T-helper 17 cell (primary cell): ENCODE data around the gene WWOX. TPM values are rescaled to one million over a fixed set of nuclear protein-coding genes. Genes with fewer than 3 reads are reported as not detected.

Source experiments
- ATAC-seq: fragments of 150-1000 bp; cut with Tn5 transposase; 2 replicates; pipeline ENCODE4 v1.10.0; 2021; ENCODE audit warnings: mild to moderate bottlenecking, moderate library complexity
- DNase-seq, 3 donors: peaks; one replicate each; pipeline versions ENCODE4 v3.0.0 to v3.0.0-alpha.2; 2020 to 2021
- H3K9me3 ChIP-seq: one replicate; pipeline ENCODE4 v1.7.0; 2013; ENCODE audit warnings: low read length, mild to moderate bottlenecking; ENCODE audit not compliant: control insufficient read depth, poor library complexity, severe bottlenecking
- H3K27ac Mint-ChIP-seq: one replicate; pipeline ENCODE4 v1.8.0; 2022; ENCODE audit warnings: mild to moderate bottlenecking, moderate library complexity, mixed read lengths
- H3K27me3 Mint-ChIP-seq: one replicate; pipeline ENCODE4 v1.8.0; 2022; ENCODE audit warnings: mixed read lengths
- H3K36me3 Mint-ChIP-seq: one replicate; pipeline ENCODE4 v1.8.0; 2022; ENCODE audit warnings: low read depth, mixed read lengths
- H3K4me1 Mint-ChIP-seq: one replicate; pipeline ENCODE4 v1.8.0; 2022; ENCODE audit warnings: mild to moderate bottlenecking, mixed read lengths
- H3K4me3 Mint-ChIP-seq: one replicate; pipeline ENCODE4 v1.8.0; 2022; ENCODE audit warnings: mild to moderate bottlenecking, moderate library complexity, mixed read lengths
- total RNA-seq, 4 donors: library from RNA in 2 of 4; stranded (reverse) in 2 of 4; gene quantifications; one replicate each; pipeline ENCODE4 v1.2.3 and lab custom pipeline; 2022 to 2026

Gene WWOX
- total RNA-seq, 2 donors from 2014 or later = 26.8 to 29.7 TPM

DNA sequence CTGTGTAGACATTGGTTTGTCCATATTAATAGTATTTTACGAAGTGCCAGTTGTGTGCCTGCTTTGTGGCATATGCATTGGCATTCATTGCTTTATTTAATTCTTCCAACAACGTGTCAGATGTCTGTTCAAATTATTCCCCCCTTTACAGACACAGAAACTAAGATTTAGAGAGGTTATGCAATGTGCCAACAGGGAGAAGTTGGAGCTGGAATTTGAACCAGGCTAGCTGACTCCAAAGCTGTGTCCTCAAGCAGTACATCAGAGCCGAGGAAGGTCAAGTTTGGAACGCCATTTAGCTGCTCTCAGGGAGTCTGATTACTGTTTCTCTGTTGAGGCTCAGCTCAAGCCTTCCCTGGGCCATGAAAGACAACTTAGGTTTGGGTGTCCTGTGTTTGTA, 232.3 kb downstream of the WWOX start:
- Mint-ChIP-seq H3K4me3 (no peak overlapping the region), H3K27ac (no peak overlapping the region), H3K4me1 (no peaks in the 10 kb centered on the region), H3K27me3 (no peaks in the 10 kb centered on the region), H3K36me3 (peaks cover 2% of the 10 kb centered on the region)
- no peaks in the 10 kb centered on the region for H3K9me3 ChIP-seq
- no peak for DNase-seq
- ATAC-seq = no peak

DNA sequence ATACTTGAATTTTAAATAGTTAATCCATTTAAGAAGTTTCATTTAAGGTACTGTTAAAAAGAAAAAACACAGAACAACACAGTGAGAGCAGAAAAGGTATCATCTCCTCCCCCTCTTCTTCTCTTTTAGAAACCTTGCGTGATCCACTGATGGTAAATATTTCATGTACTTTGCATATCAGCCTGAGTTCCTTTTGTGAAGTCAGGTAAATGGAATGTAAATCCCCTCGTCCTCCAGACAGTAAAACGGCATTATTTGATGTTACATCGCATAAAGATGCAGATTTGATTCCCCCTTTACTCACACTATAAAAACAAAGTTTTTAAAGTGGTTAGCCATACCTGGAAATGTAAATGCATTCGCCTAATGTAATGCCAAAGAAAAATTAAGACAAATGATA, 234.4 kb downstream of the WWOX start:
- H3K4me1 Mint-ChIP-seq = no peaks in the 10 kb centered on the region
- H3K4me3 Mint-ChIP-seq = no peak overlapping the region
- peaks cover under 1% of the 10 kb centered on the region for H3K36me3 Mint-ChIP-seq
- ATAC-seq = no peak
- no peaks in the 10 kb centered on the region for H3K9me3 ChIP-seq
- no peak overlapping the region for H3K27ac Mint-ChIP-seq
- no peak for DNase-seq
- no peaks in the 10 kb centered on the region for H3K27me3 Mint-ChIP-seq

DNA sequence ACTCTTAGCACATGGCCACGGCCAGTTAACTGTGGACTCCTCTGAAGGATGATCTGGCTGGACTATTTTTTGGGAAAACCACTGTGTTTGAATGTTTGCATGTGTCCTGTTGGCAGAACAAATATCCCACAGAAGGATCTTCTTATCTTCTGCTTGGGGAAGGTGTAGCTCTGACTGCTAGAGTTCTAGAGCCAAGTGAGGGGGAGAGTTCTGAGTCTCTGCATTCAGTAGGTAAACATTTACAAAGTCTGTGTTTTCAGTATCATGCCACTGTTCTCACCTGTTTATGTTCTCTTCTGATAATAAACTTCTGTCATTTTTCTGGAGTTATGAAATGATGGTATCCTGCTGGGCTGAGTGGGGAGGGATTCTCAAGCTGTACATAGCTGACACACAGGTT, 241.1 kb downstream of the WWOX start:
- H3K9me3 ChIP-seq = no peaks in the 10 kb centered on the region
- Mint-ChIP-seq H3K36me3 (no peaks in the 10 kb centered on the region), H3K4me1 (no peaks in the 10 kb centered on the region), H3K4me3 (no peak overlapping the region), H3K27me3 (no peaks in the 10 kb centered on the region), H3K27ac (no peak overlapping the region)
- DNase-seq (no peak), ATAC-seq (no peak)

DNA sequence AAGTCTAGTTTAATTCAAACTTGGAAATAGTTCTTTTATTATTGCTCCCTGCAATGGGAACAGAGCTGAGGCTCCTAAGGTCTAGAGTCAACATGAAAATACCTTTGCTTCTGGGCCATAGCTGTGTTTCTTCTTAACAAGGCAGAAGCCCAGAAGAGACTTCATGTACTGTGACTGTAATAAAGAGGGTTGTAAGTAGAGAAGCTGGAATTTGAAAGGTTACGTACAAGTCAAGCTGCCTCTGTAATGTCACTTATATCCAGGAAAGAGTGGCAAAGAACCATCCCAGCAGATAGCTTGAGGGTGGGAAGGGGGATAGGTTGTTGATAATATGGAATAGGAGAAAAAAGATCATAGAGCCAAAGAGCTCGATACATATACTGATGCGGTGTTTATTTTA, 248.6 kb downstream of the WWOX start:
- H3K4me1 Mint-ChIP-seq = no peaks in the 10 kb centered on the region
- no peaks in the 10 kb centered on the region for H3K36me3 Mint-ChIP-seq
- no peak overlapping the region for H3K27ac Mint-ChIP-seq
- H3K9me3 ChIP-seq = no peaks in the 10 kb centered on the region
- no peak overlapping the region for H3K4me3 Mint-ChIP-seq
- no peaks in the 10 kb centered on the region for H3K27me3 Mint-ChIP-seq
- DNase-seq = no peak
- ATAC-seq = no peak

DNA sequence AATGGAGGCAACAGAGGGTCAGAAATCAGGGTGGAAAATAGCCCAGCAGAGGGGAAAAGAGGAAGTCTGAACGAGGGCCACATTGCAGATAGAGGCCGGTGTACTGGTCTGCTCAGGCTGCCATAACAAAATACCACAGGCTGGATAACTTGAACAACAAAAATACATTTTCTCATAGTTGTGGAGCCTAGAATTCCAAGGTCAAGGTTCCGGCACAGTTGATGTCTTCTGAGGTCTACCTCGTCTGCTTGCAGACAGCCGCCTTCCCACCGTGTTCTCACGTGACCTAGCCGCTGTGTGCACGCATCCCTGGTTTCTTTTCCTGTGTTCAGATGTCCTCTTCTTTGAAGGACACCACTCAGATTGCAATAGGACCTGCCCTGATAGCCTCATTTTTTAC, 249.4 kb downstream of the WWOX start:
- DNase-seq (no peak), ATAC-seq (no peak)
- Mint-ChIP-seq H3K27ac (no peak overlapping the region), H3K36me3 (no peaks in the 10 kb centered on the region), H3K27me3 (no peaks in the 10 kb centered on the region), H3K4me1 (no peaks in the 10 kb centered on the region), H3K4me3 (no peak overlapping the region)
- H3K9me3 ChIP-seq = no peaks in the 10 kb centered on the region

DNA sequence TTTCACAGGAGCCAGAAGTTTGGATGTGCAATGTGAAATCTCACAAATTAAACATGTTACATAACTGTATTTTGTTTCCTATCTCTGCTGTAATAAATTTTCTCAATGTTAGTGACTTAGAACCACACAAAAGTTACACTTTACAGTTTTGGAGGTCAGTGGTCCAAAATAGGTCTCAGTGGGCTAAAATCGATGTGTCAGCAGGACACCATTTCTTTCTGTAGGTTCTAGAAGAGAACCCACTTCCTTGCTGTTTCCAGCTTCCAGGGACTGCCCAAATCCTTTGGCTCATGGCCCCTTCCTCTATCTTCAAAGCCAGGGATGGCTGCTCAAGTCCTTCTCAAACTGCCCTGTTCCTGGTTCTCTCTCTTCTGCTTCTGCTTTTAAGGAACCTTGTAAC, 252.7 kb downstream of the WWOX start:
- ATAC-seq (no peak), DNase-seq (no peak)
- Mint-ChIP-seq H3K27ac (no peak overlapping the region), H3K36me3 (no peaks in the 10 kb centered on the region), H3K4me1 (no peaks in the 10 kb centered on the region), H3K4me3 (no peak overlapping the region), H3K27me3 (no peaks in the 10 kb centered on the region)
- no peaks in the 10 kb centered on the region for H3K9me3 ChIP-seq

DNA sequence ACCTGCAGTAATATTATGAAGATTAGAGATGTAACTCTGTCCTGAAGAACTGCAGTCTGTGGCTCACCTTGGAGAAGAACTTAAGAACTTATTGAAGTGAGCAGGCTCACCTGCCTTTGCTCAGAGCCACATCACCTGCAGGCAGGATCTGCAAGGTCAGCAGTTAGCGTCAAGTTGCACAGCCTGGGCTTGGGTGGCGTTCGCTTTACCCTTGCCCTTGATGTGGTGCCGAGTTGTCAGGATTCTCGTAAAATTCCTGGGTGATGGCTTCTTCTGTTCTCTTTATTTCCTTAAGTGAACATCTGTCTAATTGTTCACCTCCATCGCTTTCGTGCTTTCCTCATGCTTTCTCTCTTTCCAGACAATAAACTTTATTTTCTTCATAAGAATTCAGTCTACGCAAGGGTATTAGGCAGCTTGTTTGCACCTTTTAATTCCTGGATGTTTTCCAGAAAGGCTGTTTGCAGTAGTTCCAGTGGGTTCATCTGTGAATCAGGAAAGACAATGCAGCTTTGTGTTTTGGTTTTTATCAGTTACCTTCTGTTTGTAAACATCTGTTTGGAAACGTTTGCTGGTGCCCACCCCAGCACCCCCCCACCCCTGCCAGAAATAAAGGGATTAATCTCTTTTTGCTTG, 254.3 kb downstream of the WWOX start:
- H3K9me3 ChIP-seq = no peaks in the 10 kb centered on the region
- Mint-ChIP-seq H3K4me1 (no peaks in the 10 kb centered on the region), H3K27me3 (no peaks in the 10 kb centered on the region), H3K27ac (no peak overlapping the region), H3K36me3 (no peaks in the 10 kb centered on the region), H3K4me3 (no peak overlapping the region)
- ATAC-seq = no peak
- DNase-seq = no peak

DNA sequence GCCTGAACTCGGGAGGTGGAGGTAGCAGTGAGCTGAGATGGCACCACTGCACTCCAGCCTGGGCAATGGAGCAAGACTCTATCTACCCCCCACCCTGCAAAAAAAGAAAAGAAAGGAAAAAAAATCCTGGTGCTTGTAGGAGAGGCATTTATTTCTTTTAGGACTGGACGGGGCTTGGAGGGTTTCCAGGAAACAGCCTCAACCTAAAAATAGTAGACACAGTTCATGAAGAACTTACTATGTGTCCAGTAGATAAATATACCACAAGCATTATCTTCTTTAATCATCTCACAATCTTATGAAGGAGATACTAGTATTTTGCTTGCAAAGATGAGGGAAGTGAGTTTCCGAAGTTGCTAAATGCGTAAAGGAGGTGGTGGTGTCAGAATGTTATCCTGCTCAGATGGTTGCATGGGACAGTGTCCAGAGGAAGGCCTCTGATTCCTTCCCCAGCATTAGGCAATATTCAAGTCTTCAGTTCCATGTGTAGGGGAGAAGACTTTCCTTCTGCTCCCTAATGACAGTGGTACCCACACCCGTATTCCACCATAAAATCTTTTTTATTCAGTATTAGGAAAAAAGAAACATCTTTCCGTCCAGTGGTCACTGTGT, 263.2 kb downstream of the WWOX start:
- no peaks in the 10 kb centered on the region for H3K27me3 Mint-ChIP-seq
- no peaks in the 10 kb centered on the region for H3K36me3 Mint-ChIP-seq
- no peak for DNase-seq
- no peak overlapping the region for H3K27ac Mint-ChIP-seq
- H3K4me3 Mint-ChIP-seq = no peak overlapping the region
- no peaks in the 10 kb centered on the region for H3K4me1 Mint-ChIP-seq
- H3K9me3 ChIP-seq = no peaks in the 10 kb centered on the region
- ATAC-seq = no peak

DNA sequence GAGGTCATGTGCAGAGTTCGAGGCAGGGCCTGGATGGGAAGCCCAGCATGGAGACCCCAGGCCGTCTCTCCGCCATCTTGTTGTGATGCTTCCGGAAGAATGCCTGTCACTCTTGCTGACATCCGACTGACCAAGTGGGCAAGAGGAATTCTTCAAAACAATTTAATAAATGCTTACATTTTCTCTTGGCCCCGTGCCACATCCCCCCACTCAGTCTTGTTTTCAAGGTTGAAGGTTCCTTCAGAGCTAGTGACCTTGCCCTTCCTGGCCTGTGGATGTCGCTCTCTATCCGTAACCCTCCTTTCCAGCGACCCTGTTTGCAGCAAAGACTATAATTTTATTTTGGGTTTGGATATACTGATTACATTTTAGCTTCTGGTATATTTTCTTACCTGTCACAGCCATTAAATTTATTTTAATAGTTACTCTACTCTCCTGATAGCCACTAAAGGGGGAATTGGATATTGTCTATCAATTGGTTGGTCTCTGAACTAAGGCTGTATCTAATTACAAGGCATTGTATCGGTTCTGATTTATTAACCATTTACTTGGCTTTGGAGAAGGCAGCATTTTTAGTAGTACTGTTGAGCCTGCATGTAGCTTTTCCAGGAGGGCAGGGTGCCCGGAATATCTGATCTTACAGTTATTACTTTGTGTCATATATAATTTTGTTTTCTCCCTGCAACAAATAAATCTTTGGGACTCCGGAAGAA, 264.5 kb downstream of the WWOX start:
- no peak for ATAC-seq
- no peaks in the 10 kb centered on the region for H3K36me3 Mint-ChIP-seq
- H3K4me3 Mint-ChIP-seq = no peak overlapping the region
- DNase-seq = no peak
- no peaks in the 10 kb centered on the region for H3K27me3 Mint-ChIP-seq
- H3K4me1 Mint-ChIP-seq = no peaks in the 10 kb centered on the region
- no peak overlapping the region for H3K27ac Mint-ChIP-seq
- no peaks in the 10 kb centered on the region for H3K9me3 ChIP-seq

DNA sequence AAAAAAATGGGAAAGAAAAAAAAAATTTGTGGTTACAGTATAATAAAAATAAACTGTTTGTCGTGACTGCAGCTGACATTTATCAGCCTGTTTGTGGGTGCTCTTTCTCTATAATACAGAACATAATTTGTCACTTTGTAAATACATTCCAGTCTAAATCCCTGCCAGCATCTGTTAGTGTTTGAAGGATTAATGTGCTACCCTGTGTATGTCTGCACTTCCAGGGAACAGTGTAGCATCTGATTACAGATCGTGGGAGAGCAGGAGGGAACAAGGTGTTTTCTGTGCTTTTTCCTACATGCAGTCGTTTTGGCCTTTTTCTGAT, 265.1 kb downstream of the WWOX start:
- Mint-ChIP-seq H3K27me3 (no peaks in the 10 kb centered on the region), H3K36me3 (no peaks in the 10 kb centered on the region)

DNA sequence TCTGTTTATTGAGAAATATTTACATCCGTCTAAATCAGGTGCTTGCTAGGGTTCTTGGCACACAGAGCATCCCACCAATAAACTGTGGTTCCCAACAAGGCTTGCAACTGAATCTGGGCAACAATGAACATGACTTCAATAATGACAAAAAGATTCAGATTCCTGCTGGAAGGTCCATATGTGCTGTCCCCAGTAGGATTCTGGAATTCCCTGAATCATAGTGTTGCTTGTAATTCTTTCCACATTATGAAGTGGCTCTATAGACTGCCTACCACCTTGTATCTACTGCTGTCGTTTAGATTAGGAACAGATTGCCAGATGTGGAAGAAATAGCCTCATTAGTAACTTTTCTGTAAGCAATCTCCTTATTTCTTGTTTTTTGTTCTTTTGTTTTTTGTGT, 265.9 kb downstream of the WWOX start:
- H3K9me3 ChIP-seq = no peaks in the 10 kb centered on the region
- Mint-ChIP-seq H3K36me3 (no peaks in the 10 kb centered on the region), H3K4me1 (peaks cover 2% of the 10 kb centered on the region), H3K27me3 (no peaks in the 10 kb centered on the region), H3K27ac (no peak overlapping the region), H3K4me3 (no peak overlapping the region)
- ATAC-seq (no peak), DNase-seq (no peak)

More for the DNA sequence above, 265.1 kb downstream of the WWOX start:
- H3K4me3 Mint-ChIP-seq = no peak overlapping the region
- H3K9me3 ChIP-seq = no peaks in the 10 kb centered on the region
- H3K27ac Mint-ChIP-seq = no peak overlapping the region
- H3K4me1 Mint-ChIP-seq = peaks cover 2% of the 10 kb centered on the region
- ATAC-seq (no peak), DNase-seq (no peak)

DNA sequence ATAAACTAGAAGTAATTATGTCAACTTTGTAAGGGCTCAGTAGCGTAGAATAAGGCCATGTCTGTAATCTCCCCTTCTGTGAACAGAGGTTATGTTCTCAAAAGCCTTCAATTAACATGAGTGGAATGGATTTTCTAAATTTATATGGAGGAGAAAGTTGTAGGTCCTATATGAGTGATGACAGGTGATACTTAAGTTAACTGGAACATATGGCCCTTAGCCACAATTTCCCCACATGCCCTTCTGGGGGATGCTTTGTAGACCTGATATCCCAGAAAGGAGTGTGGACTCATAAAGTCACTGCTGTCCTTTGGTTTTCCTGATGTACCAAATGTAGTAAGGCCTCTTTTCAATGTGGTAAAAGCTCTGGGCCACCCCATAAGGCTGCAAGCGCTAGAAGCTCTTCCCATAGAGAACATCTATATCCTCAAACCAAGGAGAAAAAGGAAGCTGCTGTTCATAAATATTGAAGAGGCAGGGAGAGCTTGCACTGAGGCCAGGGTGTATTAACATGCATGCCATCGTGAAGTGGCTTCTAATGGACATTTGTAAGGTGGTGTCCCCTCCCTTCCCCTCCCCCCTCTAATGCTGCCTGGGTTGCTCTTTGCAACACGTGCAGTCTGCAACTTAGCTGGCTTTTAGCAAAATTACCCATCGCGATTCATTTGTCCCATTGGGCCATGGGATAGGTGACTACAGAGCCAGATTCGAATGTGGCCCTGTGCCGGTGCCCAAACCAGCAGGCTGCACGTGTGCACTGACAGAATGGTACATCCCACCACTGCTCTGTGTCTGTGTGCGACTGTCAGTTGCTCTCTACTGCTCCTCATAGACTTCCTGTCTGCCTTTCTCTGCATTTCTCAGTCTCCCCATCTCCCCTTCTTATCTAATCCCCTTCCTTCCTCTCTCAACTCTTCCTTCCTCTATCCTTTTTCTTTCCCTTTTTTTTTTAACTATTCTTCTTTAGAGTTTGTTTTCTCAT, 269.0 kb downstream of the WWOX start:
- no peaks in the 10 kb centered on the region for H3K36me3 Mint-ChIP-seq
- no peak overlapping the region for H3K4me3 Mint-ChIP-seq
- DNase-seq (no peak), ATAC-seq (no peak)
- H3K4me1 Mint-ChIP-seq = peaks cover 2% of the 10 kb centered on the region
- no peak overlapping the region for H3K27ac Mint-ChIP-seq
- no peaks in the 10 kb centered on the region for H3K27me3 Mint-ChIP-seq
- no peaks in the 10 kb centered on the region for H3K9me3 ChIP-seq

DNA sequence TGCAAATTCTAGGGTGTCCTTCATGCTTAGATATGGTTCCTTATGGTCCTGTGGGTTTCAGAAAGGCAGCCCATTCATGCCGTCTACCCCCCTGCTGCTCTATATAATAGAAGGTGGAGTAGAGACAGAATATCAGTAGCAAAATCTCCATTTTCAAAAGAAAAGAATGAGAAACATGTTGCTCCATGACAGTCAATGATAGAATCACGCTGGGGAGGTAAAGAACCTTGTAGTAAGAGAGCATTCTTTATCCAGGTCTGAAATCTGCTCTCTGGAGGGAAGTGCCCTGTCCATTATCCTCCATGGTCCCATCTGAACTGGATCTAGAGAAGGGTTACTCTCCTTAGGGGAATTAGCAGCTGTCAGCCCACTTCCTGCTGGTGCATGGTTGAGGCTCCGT, 272.8 kb downstream of the WWOX start:
- no peak overlapping the region for H3K27ac Mint-ChIP-seq
- DNase-seq (no peak), ATAC-seq (no peak)
- peaks cover 2% of the 10 kb centered on the region for H3K4me1 Mint-ChIP-seq
- no peak overlapping the region for H3K4me3 Mint-ChIP-seq
- H3K36me3 Mint-ChIP-seq = no peaks in the 10 kb centered on the region
- H3K9me3 ChIP-seq = no peaks in the 10 kb centered on the region
- H3K27me3 Mint-ChIP-seq = no peaks in the 10 kb centered on the region
